Measurements from ENCODE around the gene SLC22A23.

The SLC22A23 gene

GRCh38 chr6:3306848-3307247, 150.0 kb downstream of the SLC22A23 start:
- H3K36me3 ChIP-seq (ENCODE audit: control insufficient read depth, low read length): no peaks in the 10 kb centered on the region
- no peaks in the 10 kb centered on the region for H3K79me2 ChIP-seq (ENCODE audit: control insufficient read depth, low read length)
- no peaks in the 10 kb centered on the region for H3K9me3 ChIP-seq (ENCODE audit: control insufficient read depth, insufficient read depth, low read length)
- no peaks in the 10 kb centered on the region for H4K20me1 ChIP-seq (ENCODE audit: control insufficient read depth, insufficient read depth, low read depth, low read length)
- no peak overlapping the region for H3K4me2 ChIP-seq (ENCODE audit: low read length)
- peaks cover 21% of the 10 kb centered on the region for H3K27me3 ChIP-seq (ENCODE audit: control insufficient read depth, low read length)
- H3K9me2 ChIP-seq (replicated peaks; ENCODE audit: control insufficient read depth, low read length): no peaks in the 10 kb centered on the region
- no peak overlapping the region for H3K4me3 ChIP-seq (ENCODE audit: low read length)
- H3F3A ChIP-seq (ENCODE audit: control insufficient read depth, insufficient read depth): no peaks in the 10 kb centered on the region
- H3K4me1 ChIP-seq (ENCODE audit: control insufficient read depth, low read length): no peaks in the 10 kb centered on the region; the same call in 1 of the 2 replicates
- no peak overlapping the region for H3K27ac ChIP-seq (ENCODE audit: low read depth, low read length)
- TF ChIP-seq EZH2phosphoT487 (IDR thresholded peaks at IDR 0.05; ENCODE audit: borderline replicate concordance, low read length): no peak
- TF ChIP-seq, protein P1, sequence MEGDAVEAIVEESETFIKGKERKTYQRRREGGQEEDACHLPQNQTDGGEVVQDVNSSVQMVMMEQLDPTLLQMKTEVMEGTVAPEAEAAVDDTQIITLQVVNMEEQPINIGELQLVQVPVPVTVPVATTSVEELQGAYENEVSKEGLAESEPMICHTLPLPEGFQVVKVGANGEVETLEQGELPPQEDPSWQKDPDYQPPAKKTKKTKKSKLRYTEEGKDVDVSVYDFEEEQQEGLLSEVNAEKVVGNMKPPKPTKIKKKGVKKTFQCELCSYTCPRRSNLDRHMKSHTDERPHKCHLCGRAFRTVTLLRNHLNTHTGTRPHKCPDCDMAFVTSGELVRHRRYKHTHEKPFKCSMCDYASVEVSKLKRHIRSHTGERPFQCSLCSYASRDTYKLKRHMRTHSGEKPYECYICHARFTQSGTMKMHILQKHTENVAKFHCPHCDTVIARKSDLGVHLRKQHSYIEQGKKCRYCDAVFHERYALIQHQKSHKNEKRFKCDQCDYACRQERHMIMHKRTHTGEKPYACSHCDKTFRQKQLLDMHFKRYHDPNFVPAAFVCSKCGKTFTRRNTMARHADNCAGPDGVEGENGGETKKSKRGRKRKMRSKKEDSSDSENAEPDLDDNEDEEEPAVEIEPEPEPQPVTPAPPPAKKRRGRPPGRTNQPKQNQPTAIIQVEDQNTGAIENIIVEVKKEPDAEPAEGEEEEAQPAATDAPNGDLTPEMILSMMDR (IDR thresholded peaks at IDR 0.05; ENCODE audit: low read depth, low read length, poor library complexity, severe bottlenecking): no peak

GRCh38 chr6:3305831-3306230, 151.0 kb downstream of the SLC22A23 start:
- H3K79me2 ChIP-seq (ENCODE audit: control insufficient read depth, low read length): no peaks in the 10 kb centered on the region
- H3K9me3 ChIP-seq (ENCODE audit: control insufficient read depth, insufficient read depth, low read length): no peaks in the 10 kb centered on the region
- no peaks in the 10 kb centered on the region for H3K9me2 ChIP-seq (replicated peaks; ENCODE audit: control insufficient read depth, low read length)
- no peak overlapping the region for H3K4me2 ChIP-seq (ENCODE audit: low read length)
- no peak overlapping the region for H3K4me3 ChIP-seq (ENCODE audit: low read length)
- H3K27ac ChIP-seq (ENCODE audit: low read depth, low read length): no peak overlapping the region
- H3K4me1 ChIP-seq (ENCODE audit: control insufficient read depth, low read length): no peaks in the 10 kb centered on the region; the same call in 1 of the 2 replicates
- no peaks in the 10 kb centered on the region for H4K20me1 ChIP-seq (ENCODE audit: control insufficient read depth, insufficient read depth, low read depth, low read length)
- no peak for TF ChIP-seq EZH2phosphoT487 (IDR thresholded peaks at IDR 0.05; ENCODE audit: borderline replicate concordance, low read length)
- TF ChIP-seq, protein P1 (IDR thresholded peaks at IDR 0.05; ENCODE audit: low read depth, low read length, poor library complexity, severe bottlenecking): no peak
- no peaks in the 10 kb centered on the region for H3F3A ChIP-seq (ENCODE audit: control insufficient read depth, insufficient read depth)
- peaks cover 16% of the 10 kb centered on the region for H3K27me3 ChIP-seq (ENCODE audit: control insufficient read depth, low read length)
- no peaks in the 10 kb centered on the region for H3K36me3 ChIP-seq (ENCODE audit: control insufficient read depth, low read length)

DNA sequence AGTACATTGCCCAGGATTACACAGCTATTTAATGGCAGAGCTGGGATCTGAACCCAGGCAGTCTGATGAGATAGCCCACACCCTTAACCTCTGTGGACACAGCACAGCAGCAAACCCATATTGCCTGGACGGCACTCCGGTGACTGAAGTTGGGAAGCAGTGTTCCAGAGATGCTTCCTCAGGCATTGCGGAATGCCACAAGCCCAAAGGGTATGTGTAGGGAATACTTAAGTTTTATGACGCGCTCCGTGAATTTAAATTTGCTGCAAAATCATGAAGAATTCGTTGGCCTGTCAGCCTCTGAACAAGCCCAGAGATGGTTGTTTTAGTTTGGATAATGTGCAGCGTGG, 151.7 kb downstream of the SLC22A23 start:
- no peaks in the 10 kb centered on the region for H3K9me2 ChIP-seq (replicated peaks; ENCODE audit: control insufficient read depth, low read length)
- H3K27ac ChIP-seq (ENCODE audit: low read depth, low read length): no peak overlapping the region
- H3K4me2 ChIP-seq (ENCODE audit: low read length): no peak overlapping the region
- peaks cover 16% of the 10 kb centered on the region for H3K27me3 ChIP-seq (ENCODE audit: control insufficient read depth, low read length)
- no peaks in the 10 kb centered on the region for H3K79me2 ChIP-seq (ENCODE audit: control insufficient read depth, low read length)
- TF ChIP-seq, protein P1 (IDR thresholded peaks at IDR 0.05; ENCODE audit: low read depth, low read length, poor library complexity, severe bottlenecking): no peak
- no peak for TF ChIP-seq EZH2phosphoT487 (IDR thresholded peaks at IDR 0.05; ENCODE audit: borderline replicate concordance, low read length)
- no peaks in the 10 kb centered on the region for H4K20me1 ChIP-seq (ENCODE audit: control insufficient read depth, insufficient read depth, low read depth, low read length)
- H3F3A ChIP-seq (ENCODE audit: control insufficient read depth, insufficient read depth): no peaks in the 10 kb centered on the region
- no peak overlapping the region for H3K4me3 ChIP-seq (ENCODE audit: low read length)
- H3K9me3 ChIP-seq (ENCODE audit: control insufficient read depth, insufficient read depth, low read length): no peaks in the 10 kb centered on the region
- no peaks in the 10 kb centered on the region; the same call in 1 of the 2 replicates for H3K4me1 ChIP-seq (ENCODE audit: control insufficient read depth, low read length)
- H3K36me3 ChIP-seq (ENCODE audit: control insufficient read depth, low read length): no peaks in the 10 kb centered on the region

Data from DOHH2 (cell line).